ENCODE measurements around the gene GP2.

DNA sequence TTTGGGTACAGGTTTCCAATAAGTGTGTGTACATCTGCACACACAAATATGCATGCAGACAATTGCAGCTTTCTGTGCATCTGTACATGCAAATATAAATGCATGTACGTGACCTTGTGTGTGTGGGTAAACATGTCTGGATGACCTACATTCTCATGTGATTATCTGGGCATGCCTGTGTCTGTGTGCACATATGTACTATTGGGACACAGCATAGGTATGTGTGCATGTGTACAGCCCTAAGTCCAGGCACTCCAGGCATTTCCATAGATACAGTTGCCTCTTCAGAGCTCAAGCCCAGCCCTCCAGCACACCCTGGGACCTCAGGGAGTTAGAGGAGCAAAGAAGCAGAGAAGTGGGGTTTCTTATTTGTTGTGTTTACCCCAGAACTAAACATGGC lies 7.1 kb upstream of the GP2 start:
- TF ChIP-seq EZH2 (IDR thresholded peaks at IDR 0.05) (no peak), POLR2AphosphoS5 (IDR thresholded peaks at IDR 0.05; ENCODE audit: borderline replicate concordance, low read depth, low read length) (no peak), FOXP2 (optimal IDR thresholded peaks at IDR 0.05; ENCODE audit: control extremely low read depth, extremely low read length, insufficient read depth) (no peak)
